HepG2 (cell line): ENCODE measurements around the gene BIVM. TPM values are rescaled to one million over a fixed set of nuclear protein-coding genes. Genes with fewer than 3 reads are reported as not detected.

Experiments
- ATAC-seq: fragments of 200-7000 bp; cut with Tn5 transposase; 3 replicates; pipeline ENCODE4 v1.9.1; 2020; ENCODE audit warnings: mild to moderate bottlenecking, moderate library complexity
- BruUV-seq: library from RNA; stranded (reverse); fragments of 400-500 nt; replicated peaks from 2 replicates; lab custom pipeline; 2021; lab: Mats Ljungman, UMichigan
- CTCF ChIA-PET: fragments of 300-600 bp; formaldehyde crosslinking; extraction: SDS; loops from one replicate; lab custom pipeline; 2021; ENCODE audit warnings: low total read pairs, inconsistent platforms, low intra/inter-chr PET ratio; lab: Yijun Ruan, JAX
- POLR2A ChIA-PET: fragments of 350-600 bp; sonication (Branson Sonifier 250); formaldehyde crosslinking; loops from one replicate; lab custom pipeline; 2020; ENCODE audit warnings: antibody characterized with exemption, inconsistent platforms; lab: Yijun Ruan, JAX
- DNase-seq: peaks from one replicate; pipeline ENCODE4 v3.0.0-alpha.2; 2015; ENCODE audit warnings: low spot score
- FAIRE-seq: peaks from 3 replicates; lab custom pipeline; 2011; peaks lifted over from hg19 to GRCh38; lab: Jason Lieb, UNC
- H2AFZ ChIP-seq: one replicate; pipeline ENCODE4 v1.6.1; 2011; ENCODE audit warnings: low read length, inconsistent platforms
- H3K27ac ChIP-seq: fragments of 300-600 bp; 3 replicates; pipeline ENCODE4 v1.8.0; 2011; ENCODE audit warnings: mixed run types, mild to moderate bottlenecking, mixed read lengths, low read length, inconsistent platforms; ENCODE audit not compliant: insufficient read depth; ENCODE audit errors: extremely low read length
- H3K27me3 ChIP-seq, 2 experiments: fragments of 200-600 bp in 1 of 2; 2 replicates in 1 of 2; 3 replicates in 1 of 2; pipeline versions ENCODE4 v1.6.0 to v1.8.0; 2011; ENCODE audit warnings: low read length in 2 of 2, mild to moderate bottlenecking in 2 of 2, moderate library complexity in 2 of 2, inconsistent platforms in 1 of 2; ENCODE audit not compliant: insufficient read depth in 2 of 2, control insufficient read depth in 1 of 2
- H3K36me3 ChIP-seq, 2 experiments: fragments of 200-600 bp in 1 of 2; replicated peaks in 1 of 2; 2 replicates in 1 of 2; 3 replicates in 1 of 2; pipeline versions ENCODE4 v1.5.1 to v1.8.0; 2011; ENCODE audit warnings: low read length in 2 of 2, inconsistent platforms in 1 of 2; ENCODE audit not compliant: insufficient read depth in 2 of 2, control insufficient read depth in 1 of 2
- H3K4me1 ChIP-seq: 2 replicates; pipeline ENCODE4 v1.5.1; 2012; ENCODE audit warnings: low read length, inconsistent platforms; ENCODE audit not compliant: insufficient read depth
- H3K4me2 ChIP-seq: 2 replicates; pipeline ENCODE4 v1.6.0; 2011; ENCODE audit warnings: low read depth, low read length, inconsistent platforms
- H3K4me3 ChIP-seq, 3 experiments: fragments of 200-600 bp in 1 of 3; sonication (generic), shearing (Covaris generic) in 1 of 3; replicated peaks in 1 of 3; 2 replicates each; pipeline ENCODE4 v1.5.1; 2011 to 2016; ENCODE audit warnings: low read length in 3 of 3, inconsistent platforms in 2 of 3, low read depth in 2 of 3, mild to moderate bottlenecking in 2 of 3, control low read depth in 1 of 3, mixed read lengths in 1 of 3; ENCODE audit not compliant: insufficient read depth in 1 of 3
- H3K79me2 ChIP-seq: one replicate; pipeline ENCODE4 v1.6.1; 2011; ENCODE audit warnings: low read length, inconsistent platforms; ENCODE audit not compliant: insufficient read depth
- H3K9ac ChIP-seq: 2 replicates; pipeline ENCODE4 v1.6.0; 2011; ENCODE audit warnings: mild to moderate bottlenecking, low read depth, low read length, inconsistent platforms; ENCODE audit not compliant: insufficient read depth
- H3K9me3 ChIP-seq: 2 replicates; pipeline ENCODE4 v1.5.1; 2012; ENCODE audit warnings: mild to moderate bottlenecking, low read length
- H4K20me1 ChIP-seq: 2 replicates; pipeline ENCODE4 v1.6.0; 2011; ENCODE audit warnings: inconsistent platforms, mild to moderate bottlenecking, low read length, moderate library complexity; ENCODE audit not compliant: insufficient read depth
- HOXA7 ChIP-seq: sonication (generic); formaldehyde crosslinking; IDR thresholded peaks from 2 replicates; pipeline ENCODE4 v1.8.1; 2022; ENCODE audit warnings: mild to moderate bottlenecking, missing genetic modification reagents, moderate library complexity
- NCOA5 ChIP-seq: sonication (generic); formaldehyde crosslinking; IDR thresholded peaks from 2 replicates; pipeline ENCODE4 v1.4.0; 2020; ENCODE audit warnings: missing genetic modification reagents
- RAD21 ChIP-seq: fragments of 450-650 bp; formaldehyde crosslinking; IDR thresholded peaks from 2 replicates; pipeline ENCODE4 v1.5.0; 2020; ENCODE audit warnings: mild to moderate bottlenecking
- SNAI1 ChIP-seq: sonication (generic); formaldehyde crosslinking; IDR thresholded peaks from 2 replicates; pipeline ENCODE4 v1.5.0; 2020; ENCODE audit warnings: mild to moderate bottlenecking, missing genetic modification reagents, borderline replicate concordance
- SP140L ChIP-seq: sonication (generic); formaldehyde crosslinking; IDR thresholded peaks from 2 replicates; pipeline ENCODE4 v1.4.0; 2020; ENCODE audit warnings: missing genetic modification reagents, borderline replicate concordance
- ZFP37 ChIP-seq: sonication (generic); formaldehyde crosslinking; IDR thresholded peaks from 2 replicates; pipeline ENCODE4 v1.4.0; 2020; ENCODE audit warnings: missing genetic modification reagents, borderline replicate concordance
- ZIK1 ChIP-seq: sonication (generic); formaldehyde crosslinking; IDR thresholded peaks from 2 replicates; pipeline ENCODE4 v1.5.0; 2020; ENCODE audit warnings: mild to moderate bottlenecking, low read depth, missing genetic modification reagents, borderline replicate concordance
- ZNF460 ChIP-seq: sonication (generic); formaldehyde crosslinking; IDR thresholded peaks from 2 replicates; pipeline ENCODE4 v1.5.1; 2020; ENCODE audit warnings: missing genetic modification reagents, mild to moderate bottlenecking, borderline replicate concordance
- WGBS: methylation state at CpG from one replicate; pipeline ENCODE4 v1.1.6; 2017; ENCODE audit warnings: low lambda C conversion rate; 5-methylcytosine and 5-hydroxymethylcytosine counted together
- in situ Hi-C: cut with HindIII; loops from 2 replicates; pipeline ENCODE4 v1.10.0; 2017; ENCODE audit warnings: low pct_unique_long_range_greater_than_20kb; ENCODE audit not compliant: extremely low pct_ligation_motif_present
- intact Hi-C: fragments of 100-400 bp; cut with micrococcal nuclease; formaldehyde crosslinking; loops from one replicate; pipeline ENCODE4 v1.10.0; 2022; ENCODE audit not compliant: unreplicated experiment
- polyA plus RNA-seq, 8 experiments: library from polyadenylated mRNA; depleted of rRNA in 3 of 8; stranded (reverse) in 7 of 8; unstranded in 1 of 8; fragments of >200 nt; fragmentation: Illumina TruSeq in 4 of 8; extraction: Trizol in 4 of 8; gene quantifications; 2 replicates each; pipeline versions ENCODE4 v1.2.1 to v1.2.3, GENCODE V29; 2011 to 2016; ENCODE audit warnings: low read depth in 4 of 8, missing spikeins in 1 of 8, mixed read lengths in 1 of 8; ENCODE audit not compliant: insufficient read depth in 1 of 8
- total RNA-seq, 5 experiments: library from RNA; depleted of rRNA; stranded (reverse); fragments of >200 nt; fragmentation: Illumina TruSeq; extraction: Trizol; gene quantifications; 2 replicates each; pipeline ENCODE4 v1.2.3, GENCODE V29; 2016; ENCODE audit warnings: low read depth in 1 of 5
- TF ChIP-seq, protein P1 (sequence below): IDR thresholded peaks from 2 replicates; pipeline ENCODE4 v1.6.1; 2016
- TF ChIP-seq, protein P2 (sequence below): sonication (generic); formaldehyde crosslinking; IDR thresholded peaks from 2 replicates; pipeline ENCODE4 v1.4.0; 2020; ENCODE audit warnings: missing genetic modification reagents
- TF ChIP-seq, protein P3 (sequence below): sonication (generic); formaldehyde crosslinking; IDR thresholded peaks from 2 replicates; pipeline ENCODE4 v1.5.1; 2020; ENCODE audit warnings: mild to moderate bottlenecking, missing genetic modification reagents, borderline replicate concordance

Gene BIVM
- total and polyA plus RNA-seq, 2 of the 13 experiments (the other 11 are each of a cell fraction or from before 2014, with no cell fraction given), result 10.4 to 15.8 TPM

DNA sequence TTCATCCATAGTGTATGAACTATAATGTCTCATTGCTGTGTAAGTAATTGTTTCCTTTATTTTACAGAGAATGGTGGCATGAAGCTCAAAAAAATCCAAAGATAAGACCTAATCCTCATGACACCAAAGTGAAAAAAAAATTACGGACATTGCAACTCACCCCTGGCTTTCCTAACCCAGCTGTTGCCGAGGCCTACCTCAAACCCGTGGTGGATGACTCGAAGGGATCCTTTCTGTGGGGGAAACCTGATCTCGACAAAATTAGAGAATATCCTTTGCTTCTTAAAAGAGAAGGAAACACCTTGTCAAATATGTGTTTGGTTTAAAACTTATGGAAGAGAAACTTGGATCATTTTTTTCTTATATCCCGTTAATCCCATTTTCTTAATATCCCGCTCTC lies 73.2 kb downstream of the BIVM start:
- no peak for ATAC-seq
- FAIRE-seq, result no peak
- CTCF ChIA-PET, result no interaction called here

DNA sequence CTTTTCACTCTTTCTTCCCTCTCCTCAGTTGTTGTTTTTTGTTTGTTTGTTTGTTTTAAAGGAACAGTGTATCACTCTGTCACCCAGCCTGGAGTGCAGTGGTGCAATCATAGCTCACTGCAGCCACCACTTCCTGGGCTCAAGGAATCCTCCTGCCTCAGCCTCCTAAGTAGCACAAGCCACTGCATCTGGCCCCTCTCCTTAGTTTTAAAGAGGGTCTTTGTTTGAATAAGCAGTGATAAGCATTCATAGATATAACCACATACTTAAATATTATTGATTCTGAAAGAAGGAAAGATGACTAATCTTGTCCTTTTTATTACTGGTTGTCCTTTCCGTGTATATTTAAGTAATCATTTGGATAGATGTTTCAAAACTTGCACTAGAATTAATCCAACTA lies 73.6 kb downstream of the BIVM start:
- Histone ChIP-seq H3K4me1 (peaks cover 7% of the 10 kb centered on the region; the same call in 1 of the 2 replicates), H3K36me3 (peaks cover 12 to 52% of the 10 kb centered on the region in 2 experiments; a peak in 4 of 5 replicates), H3K4me2 (no peak overlapping the region), H4K20me1 (peaks cover 5% of the 10 kb centered on the region; the same call in 1 of the 2 replicates), H3K9ac (no peak overlapping the region), H3K9me3 (no peaks in the 10 kb centered on the region), H3K27me3 (no peaks in the 10 kb centered on the region), H3K27ac (no peak overlapping the region), H3K4me3 (no peak overlapping the region), H2AFZ (no peak overlapping the region), H3K79me2 (no peaks in the 10 kb centered on the region)
- ChIA-PET POLR2A (no interaction called here), CTCF (no interaction called here)
- FAIRE-seq (no peak), ATAC-seq (no peak), DNase-seq (no peak)
- BruUV-seq, result no TSS peak
- in situ Hi-C loops, result no loop called here
- intact Hi-C loops, result loop anchor here (5.0 kb wide), 1 partner anchor 45 kb away; no protein-coding TSS in a partner anchor
- WGBS, result 100% methylated on average over 1 of the region's 1 CpG
- TF ChIP-seq NCOA5 (no peak), RAD21 (no peak), ZIK1 (CRISPR knock-in tag) (no peak), ZFP37 (CRISPR knock-in tag) (no peak), ZNF460 (CRISPR knock-in tag) (no peak), SNAI1 (CRISPR knock-in tag) (no peak), HOXA7 (no peak)
- TF ChIP-seq, protein P1, sequence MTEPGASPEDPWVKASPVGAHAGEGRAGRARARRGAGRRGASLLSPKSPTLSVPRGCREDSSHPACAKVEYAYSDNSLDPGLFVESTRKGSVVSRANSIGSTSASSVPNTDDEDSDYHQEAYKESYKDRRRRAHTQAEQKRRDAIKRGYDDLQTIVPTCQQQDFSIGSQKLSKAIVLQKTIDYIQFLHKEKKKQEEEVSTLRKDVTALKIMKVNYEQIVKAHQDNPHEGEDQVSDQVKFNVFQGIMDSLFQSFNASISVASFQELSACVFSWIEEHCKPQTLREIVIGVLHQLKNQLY (CRISPR knock-in tag), result no peak
- TF ChIP-seq, protein P2, sequence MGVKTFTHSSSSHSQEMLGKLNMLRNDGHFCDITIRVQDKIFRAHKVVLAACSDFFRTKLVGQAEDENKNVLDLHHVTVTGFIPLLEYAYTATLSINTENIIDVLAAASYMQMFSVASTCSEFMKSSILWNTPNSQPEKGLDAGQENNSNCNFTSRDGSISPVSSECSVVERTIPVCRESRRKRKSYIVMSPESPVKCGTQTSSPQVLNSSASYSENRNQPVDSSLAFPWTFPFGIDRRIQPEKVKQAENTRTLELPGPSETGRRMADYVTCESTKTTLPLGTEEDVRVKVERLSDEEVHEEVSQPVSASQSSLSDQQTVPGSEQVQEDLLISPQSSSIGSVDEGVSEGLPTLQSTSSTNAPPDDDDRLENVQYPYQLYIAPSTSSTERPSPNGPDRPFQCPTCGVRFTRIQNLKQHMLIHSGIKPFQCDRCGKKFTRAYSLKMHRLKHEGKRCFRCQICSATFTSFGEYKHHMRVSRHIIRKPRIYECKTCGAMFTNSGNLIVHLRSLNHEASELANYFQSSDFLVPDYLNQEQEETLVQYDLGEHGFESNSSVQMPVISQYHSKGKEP (CRISPR knock-in tag), result no peak
- TF ChIP-seq, protein P3, sequence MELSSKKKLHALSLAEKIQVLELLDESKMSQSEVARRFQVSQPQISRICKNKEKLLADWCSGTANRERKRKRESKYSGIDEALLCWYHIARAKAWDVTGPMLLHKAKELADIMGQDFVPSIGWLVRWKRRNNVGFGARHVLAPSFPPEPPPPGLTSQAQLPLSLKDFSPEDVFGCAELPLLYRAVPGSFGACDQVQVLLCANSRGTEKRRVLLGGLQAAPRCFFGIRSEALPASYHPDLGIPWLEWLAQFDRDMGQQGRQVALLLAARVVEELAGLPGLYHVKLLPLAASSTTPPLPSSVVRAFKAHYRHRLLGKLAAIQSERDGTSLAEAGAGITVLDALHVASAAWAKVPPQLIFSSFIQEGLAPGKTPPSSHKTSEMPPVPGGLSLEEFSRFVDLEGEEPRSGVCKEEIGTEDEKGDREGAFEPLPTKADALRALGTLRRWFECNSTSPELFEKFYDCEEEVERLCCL, result no peak

More for the DNA sequence above, 73.2 kb downstream of the BIVM start:
- Histone ChIP-seq H3K4me1 (peaks cover 3% of the 10 kb centered on the region; the same call in 1 of the 2 replicates), H2AFZ (no peak overlapping the region), H4K20me1 (peaks cover 5% of the 10 kb centered on the region; the same call in 1 of the 2 replicates), H3K79me2 (no peaks in the 10 kb centered on the region), H3K9ac (no peak overlapping the region), H3K27ac (no peak overlapping the region), H3K9me3 (no peaks in the 10 kb centered on the region), H3K36me3 (peaks cover 12 to 56% of the 10 kb centered on the region in 2 experiments; a peak in 4 of 5 replicates), H3K4me3 (no peak overlapping the region), H3K4me2 (no peak overlapping the region), H3K27me3 (no peaks in the 10 kb centered on the region)
- no peak for DNase-seq
- in situ Hi-C loops (no loop called here), intact Hi-C loops (loop anchor here (5.0 kb wide), 1 partner anchor 45 kb away; no protein-coding TSS in a partner anchor)
- POLR2A ChIA-PET, result no interaction called here
- WGBS, result 98% methylated on average over 7 of the region's 7 CpGs
- no peak for TF ChIP-seq SP140L
- no TSS peak for BruUV-seq
